Pericardium fibroblast (primary cell): ENCODE measurements around the gene ATP13A3. TPM values are rescaled to one million over a fixed set of nuclear protein-coding genes. Genes with fewer than 3 reads are reported as not detected.

Experiments
- total RNA-seq: library from RNA; depleted of rRNA; stranded (reverse); fragments of >200 nt; gene quantifications from 2 replicates; pipeline ENCODE4 v1.2.3, GENCODE V29; 2015

Gene ATP13A3
- 97.2 and 247 TPM in 2 replicates for total RNA-seq

DNA sequence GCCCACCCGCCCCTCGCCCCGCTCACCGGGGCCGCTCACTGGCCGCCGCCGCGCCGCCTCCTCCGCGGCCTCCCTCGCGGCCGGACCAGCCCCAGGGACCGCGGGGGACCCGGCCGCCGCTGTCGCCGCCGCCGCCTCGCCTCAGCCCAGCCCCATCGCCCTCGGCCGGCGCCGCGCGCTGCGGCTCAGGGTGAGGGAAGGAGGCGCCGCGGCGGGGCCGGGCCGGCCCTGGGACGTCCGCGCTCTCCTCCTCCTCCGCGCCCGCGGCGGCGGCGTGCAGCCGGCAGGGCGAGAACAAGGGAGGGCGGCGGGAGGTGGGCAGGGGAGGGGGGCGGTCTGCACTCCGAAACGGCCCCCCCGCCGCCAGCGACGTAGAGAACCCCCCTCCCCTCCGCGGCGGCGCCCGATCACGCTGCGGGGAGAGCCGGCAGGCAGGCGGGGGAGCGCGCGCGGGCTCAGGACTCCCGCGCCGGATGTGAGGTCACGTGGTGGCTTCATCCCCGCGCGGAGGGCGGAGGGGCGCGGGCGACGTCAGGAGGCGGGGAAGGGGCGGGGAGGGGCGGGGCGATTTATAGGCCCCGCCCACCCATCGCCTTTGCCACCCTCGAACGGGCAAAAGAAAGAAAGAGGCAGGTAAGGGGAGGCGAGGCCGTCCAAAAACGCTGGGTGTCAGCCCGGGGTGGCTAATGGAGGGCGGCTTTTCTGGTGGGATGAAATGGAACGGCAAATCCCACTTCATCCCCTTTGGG, at the start of gene ATP13A3:
Gene ATP13A3 (minus strand): TSS at position 463 of the 749 bp plus-strand sequence. CDS start 24,812 bp downstream, outside the sequence.

GRCh38 chr3:194399166-194399565, 87.6 kb downstream of the ATP13A3 start, which contains the start of gene GP5:
GP5 (minus strand) TSS chr3:194399266; CDS start chr3:194398282, 984 bp downstream.

DNA sequence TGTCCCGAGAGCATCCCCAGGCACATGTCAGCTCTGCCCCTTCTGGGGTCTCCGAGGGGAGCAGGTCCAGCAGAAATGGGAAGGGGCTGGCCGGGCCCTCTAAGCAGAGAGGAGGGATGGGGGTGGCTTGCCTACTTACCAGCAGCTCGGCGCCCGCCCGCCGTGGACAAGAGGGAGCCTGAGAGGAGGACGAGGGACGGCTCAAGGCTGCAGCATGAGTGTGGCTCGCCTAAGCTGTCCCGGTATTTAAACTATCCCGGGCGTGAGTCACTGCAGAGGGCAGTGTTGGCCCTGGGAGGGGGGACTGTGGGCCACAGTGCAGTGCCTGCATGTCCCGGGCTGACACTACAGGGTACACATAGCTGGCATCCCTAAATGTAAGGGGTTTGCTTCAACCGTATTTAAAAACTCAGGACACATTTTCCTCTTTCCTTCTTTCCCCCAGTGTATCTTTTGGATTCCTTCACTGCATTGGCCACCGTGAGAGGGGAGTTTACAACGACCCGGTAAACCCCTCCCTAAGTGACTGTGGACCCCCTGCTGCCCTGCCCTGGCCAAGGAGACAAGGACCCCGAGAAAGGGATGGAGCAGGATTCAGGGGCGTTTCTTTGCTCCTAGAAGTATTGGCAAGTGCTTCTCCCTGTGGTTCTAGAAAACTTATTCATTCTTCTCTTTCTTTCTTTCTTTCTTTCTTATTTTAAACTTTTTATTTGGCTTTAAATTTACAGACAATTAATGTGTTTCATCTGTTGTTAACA, 117.1 kb downstream of the ATP13A3 start, which contains the start of gene LRRC15:
Gene LRRC15 (minus strand): TSS at position 222 of the 758 bp plus-strand sequence. CDS start 8,700 bp downstream, outside the sequence.

Other genes with a start within 250 kb of the ATP13A3 start
- gene CPN2, start 135.7 kb downstream of the ATP13A3 start, total RNA-seq = not detected in 2 replicates
- 0.17 TPM in 1 of 2 replicates, not detected in the other for gene LRRC15, start 117.3 kb downstream of the ATP13A3 start, total RNA-seq
- gene GP5, start 87.7 kb downstream of the ATP13A3 start, total RNA-seq = under 0.01 TPM in 1 of 2 replicates, not detected in the other
- gene TMEM44, start 146.4 kb upstream of the ATP13A3 start, total RNA-seq = 19.3 and 26.8 TPM in 2 replicates
- 10.1 and 17.9 TPM in 2 replicates for gene LSG1, start 185.2 kb upstream of the ATP13A3 start, total RNA-seq
- gene FAM43A, start 198.9 kb upstream of the ATP13A3 start, total RNA-seq = 27.9 and 62.9 TPM in 2 replicates